ENCODE measurements around the gene SORL1. TPM values are rescaled to one million over a fixed set of nuclear protein-coding genes. Genes with fewer than 3 reads are reported as not detected.
A peak's percentile ranks its signal among the peaks of the same experiment; 100 is the strongest.

The SORL1 gene
- total RNA-seq, 1 donor, result 216 TPM

- Histone ChIP-seq H3K4me3 (ENCODE audit: low read length) (no peak overlapping the region), H3K27me3 (ENCODE audit: insufficient read depth, low read length) (no peaks in the 10 kb centered on the region), H3K4me1 (ENCODE audit: insufficient read depth, low read length) (peaks cover 72% of the 10 kb centered on the region), H3K9me3 (ENCODE audit: low read depth, low read length) (no peaks in the 10 kb centered on the region)
These were observed 32.3 kb upstream of the SORL1 start for GRCh38 chr11:121419836-121420235.

- Histone ChIP-seq H3K4me1 (ENCODE audit: insufficient read depth, low read length) (peaks cover 66% of the 10 kb centered on the region), H3K27me3 (ENCODE audit: insufficient read depth, low read length) (no peaks in the 10 kb centered on the region), H3K4me3 (ENCODE audit: low read length) (no peak overlapping the region), H3K9me3 (ENCODE audit: low read depth, low read length) (no peaks in the 10 kb centered on the region)
These were observed 31.7 kb upstream of the SORL1 start for GRCh38 chr11:121420398-121420797.

GRCh38 chr11:121421149-121421901 lies 30.8 kb upstream of the SORL1 start:
- Histone ChIP-seq H3K27me3 (ENCODE audit: insufficient read depth, low read length) (no peaks in the 10 kb centered on the region), H3K9me3 (ENCODE audit: low read depth, low read length) (no peaks in the 10 kb centered on the region), H3K4me3 (ENCODE audit: low read length) (no peak overlapping the region), H3K4me1 (ENCODE audit: insufficient read depth, low read length) (peaks cover 57% of the 10 kb centered on the region)

- H3K9me3 ChIP-seq (ENCODE audit: low read depth, low read length), result no peaks in the 10 kb centered on the region
- no peaks in the 10 kb centered on the region for H3K27me3 ChIP-seq (ENCODE audit: insufficient read depth, low read length)
- no peak overlapping the region for H3K4me3 ChIP-seq (ENCODE audit: low read length)
- H3K4me1 ChIP-seq (ENCODE audit: insufficient read depth, low read length), result peaks cover 54% of the 10 kb centered on the region
These were observed 29.4 kb upstream of the SORL1 start for GRCh38 chr11:121422675-121423074.

- H3K4me1 ChIP-seq (ENCODE audit: insufficient read depth, low read length), result peaks cover 45% of the 10 kb centered on the region
- H3K4me3 ChIP-seq (ENCODE audit: low read length), result no peak overlapping the region
- no peaks in the 10 kb centered on the region for H3K27me3 ChIP-seq (ENCODE audit: insufficient read depth, low read length)
- no peaks in the 10 kb centered on the region for H3K9me3 ChIP-seq (ENCODE audit: low read depth, low read length)
These were observed 26.3 kb upstream of the SORL1 start for GRCh38 chr11:121425828-121426227.

- Histone ChIP-seq H3K4me1 (ENCODE audit: insufficient read depth, low read length) (peaks cover 42% of the 10 kb centered on the region), H3K4me3 (ENCODE audit: low read length) (peak overlapping the region; percentile 24), H3K27me3 (ENCODE audit: insufficient read depth, low read length) (no peaks in the 10 kb centered on the region)
These were observed 25.4 kb upstream of the SORL1 start for GRCh38 chr11:121426476-121427399.

GRCh38 chr11:121427400-121427744 lies 24.7 kb upstream of the SORL1 start:
- Histone ChIP-seq H3K9me3 (ENCODE audit: low read depth, low read length) (no peaks in the 10 kb centered on the region), H3K4me1 (ENCODE audit: insufficient read depth, low read length) (peaks cover 39% of the 10 kb centered on the region), H3K27me3 (ENCODE audit: insufficient read depth, low read length) (no peaks in the 10 kb centered on the region), H3K4me3 (ENCODE audit: low read length) (peak overlapping the region; percentile 24)

More at GRCh38 chr11:121426476-121427399, 25.4 kb upstream of the SORL1 start:
- H3K9me3 ChIP-seq (ENCODE audit: low read depth, low read length), result no peaks in the 10 kb centered on the region

GRCh38 chr11:121429556-121429955 lies 22.6 kb upstream of the SORL1 start:
- Histone ChIP-seq H3K9me3 (ENCODE audit: low read depth, low read length) (no peaks in the 10 kb centered on the region), H3K27me3 (ENCODE audit: insufficient read depth, low read length) (no peaks in the 10 kb centered on the region), H3K4me1 (ENCODE audit: insufficient read depth, low read length) (peaks cover 37% of the 10 kb centered on the region), H3K4me3 (ENCODE audit: low read length) (no peak overlapping the region)

- H3K4me3 ChIP-seq (ENCODE audit: low read length), result no peak overlapping the region
- H3K9me3 ChIP-seq (ENCODE audit: low read depth, low read length), result no peaks in the 10 kb centered on the region
- H3K27me3 ChIP-seq (ENCODE audit: insufficient read depth, low read length), result no peaks in the 10 kb centered on the region
- peaks cover 55% of the 10 kb centered on the region for H3K4me1 ChIP-seq (ENCODE audit: insufficient read depth, low read length)
These were observed 20.1 kb upstream of the SORL1 start for GRCh38 chr11:121431820-121432526.

- H3K4me1 ChIP-seq (ENCODE audit: insufficient read depth, low read length), result peaks cover 48% of the 10 kb centered on the region
- H3K4me3 ChIP-seq (ENCODE audit: low read length), result no peak overlapping the region
- H3K9me3 ChIP-seq (ENCODE audit: low read depth, low read length), result no peaks in the 10 kb centered on the region
- no peaks in the 10 kb centered on the region for H3K27me3 ChIP-seq (ENCODE audit: insufficient read depth, low read length)
These were observed 17.0 kb upstream of the SORL1 start for GRCh38 chr11:121435132-121435531.

- no peak overlapping the region for H3K4me3 ChIP-seq (ENCODE audit: low read length)
- H3K4me1 ChIP-seq (ENCODE audit: insufficient read depth, low read length), result peaks cover 44% of the 10 kb centered on the region
- no peaks in the 10 kb centered on the region for H3K9me3 ChIP-seq (ENCODE audit: low read depth, low read length)
- H3K27me3 ChIP-seq (ENCODE audit: insufficient read depth, low read length), result no peaks in the 10 kb centered on the region
These were observed 16.3 kb upstream of the SORL1 start for GRCh38 chr11:121435551-121436511.

GRCh38 chr11:121437018-121437685 lies 15.0 kb upstream of the SORL1 start:
- H3K9me3 ChIP-seq (ENCODE audit: low read depth, low read length), result no peaks in the 10 kb centered on the region
- H3K4me1 ChIP-seq (ENCODE audit: insufficient read depth, low read length), result peaks cover 44% of the 10 kb centered on the region
- no peaks in the 10 kb centered on the region for H3K27me3 ChIP-seq (ENCODE audit: insufficient read depth, low read length)
- no peak overlapping the region for H3K4me3 ChIP-seq (ENCODE audit: low read length)

GRCh38 chr11:121437686-121438078 lies 14.4 kb upstream of the SORL1 start:
- Histone ChIP-seq H3K27me3 (ENCODE audit: insufficient read depth, low read length) (no peaks in the 10 kb centered on the region), H3K9me3 (ENCODE audit: low read depth, low read length) (no peaks in the 10 kb centered on the region), H3K4me1 (ENCODE audit: insufficient read depth, low read length) (peaks cover 44% of the 10 kb centered on the region), H3K4me3 (ENCODE audit: low read length) (no peak overlapping the region)

- Histone ChIP-seq H3K4me3 (ENCODE audit: low read length) (no peak overlapping the region), H3K9me3 (ENCODE audit: low read depth, low read length) (no peaks in the 10 kb centered on the region), H3K27me3 (ENCODE audit: insufficient read depth, low read length) (no peaks in the 10 kb centered on the region), H3K4me1 (ENCODE audit: insufficient read depth, low read length) (peaks cover 40% of the 10 kb centered on the region)
These were observed 12.8 kb upstream of the SORL1 start for GRCh38 chr11:121439337-121439736.

Data from mononuclear cell (primary cell).